ENCODE measurements around the gene TEX38.
A peak's percentile ranks its signal among the peaks of the same experiment; 100 is the strongest.
"Not testable (repeated sequence)": the region's sequence is repeated elsewhere in the genome, so short reads cannot be mapped to it uniquely, and the experiment has no call there.

TEX38 gene

GRCh38 chr1:46686255-46686654 is 14.6 kb downstream of the TEX38 start:
- Histone ChIP-seq H3K36me3 (peaks cover 100% of the 10 kb centered on the region), H4K20me1 (peaks cover 13% of the 10 kb centered on the region; the same call in 1 of the 2 replicates), H3K27me3 (no peaks in the 10 kb centered on the region), H3K4me3 (no peak overlapping the region), H3K9me3 (no peaks in the 10 kb centered on the region), H3K9ac (no peak overlapping the region), H3K27ac (no peak overlapping the region), H3K4me2 (no peak overlapping the region), H3K4me1 (peaks cover 20% of the 10 kb centered on the region)
- no peak for TF ChIP-seq Cebpa-rat (IDR thresholded peaks at IDR 0.05)

GRCh38 chr1:46687093-46687659 is 15.5 kb downstream of the TEX38 start:
- Histone ChIP-seq H3K9me3 (no peaks in the 10 kb centered on the region), H3K4me3 (no peak overlapping the region), H3K36me3 (peaks cover 100% of the 10 kb centered on the region), H3K27ac (no peak overlapping the region; the same call in 1 of the 2 replicates), H3K4me2 (peak overlapping the region; percentile 13; the same call in 1 of the 2 replicates), H3K9ac (no peak overlapping the region), H4K20me1 (peaks cover 22% of the 10 kb centered on the region), H3K4me1 (peaks cover 20% of the 10 kb centered on the region), H3K27me3 (no peaks in the 10 kb centered on the region)
- no peak for TF ChIP-seq Cebpa-rat (IDR thresholded peaks at IDR 0.05)

- Histone ChIP-seq H3K27me3 (no peaks in the 10 kb centered on the region), H3K9me3 (no peaks in the 10 kb centered on the region), H3K9ac (no peak overlapping the region), H3K4me3 (no peak overlapping the region), H3K36me3 (peaks cover 100% of the 10 kb centered on the region), H3K4me1 (peaks cover 20% of the 10 kb centered on the region), H4K20me1 (peaks cover 31% of the 10 kb centered on the region), H3K4me2 (no peak overlapping the region), H3K27ac (no peak overlapping the region)
- no peak for TF ChIP-seq Cebpa-rat (IDR thresholded peaks at IDR 0.05)
Observed at GRCh38 chr1:46687921-46688509, 16.4 kb downstream of the TEX38 start.

GRCh38 chr1:46689356-46689755 is 17.7 kb downstream of the TEX38 start:
- Histone ChIP-seq H3K27ac (no peak overlapping the region), H3K36me3 (peaks cover 93% of the 10 kb centered on the region)
- no peak for TF ChIP-seq Cebpa-rat (IDR thresholded peaks at IDR 0.05)

GRCh38 chr1:46689897-46690296 is 18.2 kb downstream of the TEX38 start:
- Histone ChIP-seq H3K4me1 (peaks cover 20% of the 10 kb centered on the region), H3K36me3 (peaks cover 88% of the 10 kb centered on the region)

More at GRCh38 chr1:46689356-46689755, 17.7 kb downstream of the TEX38 start:
- Histone ChIP-seq H3K4me3 (no peak overlapping the region), H3K4me2 (0 out of 2 replicates have a peak overlapping the region, but pooled peaks have one; percentile 8), H3K9ac (no peak overlapping the region), H4K20me1 (peaks cover 37% of the 10 kb centered on the region), H3K4me1 (peaks cover 20% of the 10 kb centered on the region), H3K9me3 (no peaks in the 10 kb centered on the region), H3K27me3 (no peaks in the 10 kb centered on the region)

GRCh38 chr1:46690931-46691421 is 19.3 kb downstream of the TEX38 start:
- Histone ChIP-seq H3K27ac (no peak overlapping the region), H3K4me3 (no peak overlapping the region), H3K4me2 (no peak overlapping the region), H3K9ac (no peak overlapping the region), H3K27me3 (no peaks in the 10 kb centered on the region), H4K20me1 (peaks cover 37% of the 10 kb centered on the region), H3K4me1 (peaks cover 20% of the 10 kb centered on the region), H3K9me3 (peaks cover 8% of the 10 kb centered on the region; the same call in 1 of the 2 replicates), H3K36me3 (peaks cover 88% of the 10 kb centered on the region)
- TF ChIP-seq Cebpa-rat (IDR thresholded peaks at IDR 0.05) = no peak

More at GRCh38 chr1:46689897-46690296, 18.2 kb downstream of the TEX38 start:
- no peak overlapping the region for H3K4me3 ChIP-seq
- H3K27ac ChIP-seq = no peak overlapping the region
- 0 out of 2 replicates have a peak overlapping the region, but pooled peaks have one; percentile 8 for H3K4me2 ChIP-seq
- no peak for TF ChIP-seq Cebpa-rat (IDR thresholded peaks at IDR 0.05)
- no peaks in the 10 kb centered on the region for H3K9me3 ChIP-seq
- H4K20me1 ChIP-seq = peaks cover 37% of the 10 kb centered on the region
- H3K27me3 ChIP-seq = no peaks in the 10 kb centered on the region
- H3K9ac ChIP-seq = no peak overlapping the region

- TF ChIP-seq Cebpa-rat (IDR thresholded peaks at IDR 0.05) = no peak
- Histone ChIP-seq H3K4me1 (peaks cover 19% of the 10 kb centered on the region), H3K27me3 (no peaks in the 10 kb centered on the region), H3K27ac (no peak overlapping the region), H3K4me2 (no peak overlapping the region), H3K36me3 (peaks cover 88% of the 10 kb centered on the region), H3K4me3 (no peak overlapping the region), H4K20me1 (peaks cover 48% of the 10 kb centered on the region), H3K9me3 (peaks cover 8% of the 10 kb centered on the region; the same call in 1 of the 2 replicates), H3K9ac (no peak overlapping the region)
Observed at GRCh38 chr1:46691997-46692790, 20.5 kb downstream of the TEX38 start.

- peaks cover 88% of the 10 kb centered on the region for H3K36me3 ChIP-seq
- TF ChIP-seq Cebpa-rat (IDR thresholded peaks at IDR 0.05) = no peak
- peaks cover 8% of the 10 kb centered on the region; the same call in 1 of the 2 replicates for H3K9me3 ChIP-seq
- H3K27me3 ChIP-seq = no peaks in the 10 kb centered on the region
- H3K4me2 ChIP-seq = no peak overlapping the region
- no peak overlapping the region for H3K9ac ChIP-seq
- H3K4me3 ChIP-seq = no peak overlapping the region
- peaks cover 49% of the 10 kb centered on the region for H4K20me1 ChIP-seq
- H3K4me1 ChIP-seq = peaks cover 10% of the 10 kb centered on the region; the same call in 1 of the 2 replicates
- no peak overlapping the region for H3K27ac ChIP-seq
Observed at GRCh38 chr1:46692811-46693770, 21.4 kb downstream of the TEX38 start.

GRCh38 chr1:46694676-46695075 is 23.0 kb downstream of the TEX38 start:
- H3K27me3 ChIP-seq, H3K27ac ChIP-seq, H3K4me1 ChIP-seq, H3K4me2 ChIP-seq, H3K4me3 ChIP-seq, H3K9me3 ChIP-seq, H3K9ac ChIP-seq: not testable (repeated sequence)
- peaks cover 65% of the 10 kb centered on the region for H4K20me1 ChIP-seq
- peaks cover 88% of the 10 kb centered on the region for H3K36me3 ChIP-seq
